VCaP (cell line): Measurements from ENCODE around the gene P4HB.
A peak's percentile ranks its signal among the peaks of the same experiment; 100 is the strongest.

Source experiments
- H3K27ac ChIP-seq: fragments of 450-650 bp; 2 replicates; pipeline ENCODE4 v1.5.1; 2017
- TF ChIP-seq, protein P1 (sequence below): fragments of 450-650 bp; conservative IDR thresholded peaks from 2 replicates; pipeline ENCODE4 v1.5.1; 2017; ENCODE audit warnings: mild to moderate bottlenecking, moderate library complexity

The P4HB gene

DNA sequence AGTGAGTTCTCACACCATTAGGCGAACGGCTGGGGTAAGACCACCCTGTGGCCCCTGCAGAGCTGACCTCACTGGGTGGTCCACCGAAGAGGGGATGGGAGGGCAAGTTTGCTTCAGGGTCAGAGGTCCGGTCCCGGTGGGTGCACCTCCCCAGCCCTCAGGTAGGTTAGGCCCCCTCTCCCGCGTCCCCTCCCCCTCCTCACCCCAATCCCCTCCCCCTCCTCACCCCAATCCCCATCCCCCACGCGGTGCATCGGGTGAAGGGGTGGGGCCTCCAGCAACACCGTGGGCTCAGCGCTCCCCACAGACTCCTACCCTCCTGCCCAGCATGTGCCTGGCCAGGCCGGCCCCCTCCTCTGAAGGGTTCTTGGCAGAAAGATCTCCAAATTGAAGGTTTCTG lies 40.6 kb downstream of the P4HB start:
- H3K27ac ChIP-seq: no peak overlapping the region
- TF ChIP-seq, protein P1, sequence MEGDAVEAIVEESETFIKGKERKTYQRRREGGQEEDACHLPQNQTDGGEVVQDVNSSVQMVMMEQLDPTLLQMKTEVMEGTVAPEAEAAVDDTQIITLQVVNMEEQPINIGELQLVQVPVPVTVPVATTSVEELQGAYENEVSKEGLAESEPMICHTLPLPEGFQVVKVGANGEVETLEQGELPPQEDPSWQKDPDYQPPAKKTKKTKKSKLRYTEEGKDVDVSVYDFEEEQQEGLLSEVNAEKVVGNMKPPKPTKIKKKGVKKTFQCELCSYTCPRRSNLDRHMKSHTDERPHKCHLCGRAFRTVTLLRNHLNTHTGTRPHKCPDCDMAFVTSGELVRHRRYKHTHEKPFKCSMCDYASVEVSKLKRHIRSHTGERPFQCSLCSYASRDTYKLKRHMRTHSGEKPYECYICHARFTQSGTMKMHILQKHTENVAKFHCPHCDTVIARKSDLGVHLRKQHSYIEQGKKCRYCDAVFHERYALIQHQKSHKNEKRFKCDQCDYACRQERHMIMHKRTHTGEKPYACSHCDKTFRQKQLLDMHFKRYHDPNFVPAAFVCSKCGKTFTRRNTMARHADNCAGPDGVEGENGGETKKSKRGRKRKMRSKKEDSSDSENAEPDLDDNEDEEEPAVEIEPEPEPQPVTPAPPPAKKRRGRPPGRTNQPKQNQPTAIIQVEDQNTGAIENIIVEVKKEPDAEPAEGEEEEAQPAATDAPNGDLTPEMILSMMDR: no peak

GRCh38 chr17:81817758-81818147 lies 42.6 kb downstream of the P4HB start:
- H3K27ac ChIP-seq: no peak overlapping the region
- TF ChIP-seq, protein P1: no peak

DNA sequence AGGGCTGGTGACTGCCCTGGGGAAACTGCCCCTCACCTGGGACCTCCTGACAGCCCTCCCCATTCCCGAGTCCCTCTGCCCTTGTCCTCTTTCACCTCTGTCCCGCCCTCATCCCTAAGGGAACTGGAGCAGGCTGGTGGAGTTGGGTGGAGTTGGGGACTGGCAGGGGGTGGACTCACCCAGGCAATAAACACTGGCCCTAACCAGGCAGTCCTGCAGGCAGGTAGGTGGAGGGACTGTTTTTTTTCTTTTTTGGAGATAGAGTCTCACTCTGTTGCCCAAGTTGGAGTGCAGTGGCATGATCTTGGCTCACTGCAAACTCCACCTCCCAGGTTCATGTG lies 44.7 kb downstream of the P4HB start:
- TF ChIP-seq, protein P1: no peak
- H3K27ac ChIP-seq: no peak overlapping the region

DNA sequence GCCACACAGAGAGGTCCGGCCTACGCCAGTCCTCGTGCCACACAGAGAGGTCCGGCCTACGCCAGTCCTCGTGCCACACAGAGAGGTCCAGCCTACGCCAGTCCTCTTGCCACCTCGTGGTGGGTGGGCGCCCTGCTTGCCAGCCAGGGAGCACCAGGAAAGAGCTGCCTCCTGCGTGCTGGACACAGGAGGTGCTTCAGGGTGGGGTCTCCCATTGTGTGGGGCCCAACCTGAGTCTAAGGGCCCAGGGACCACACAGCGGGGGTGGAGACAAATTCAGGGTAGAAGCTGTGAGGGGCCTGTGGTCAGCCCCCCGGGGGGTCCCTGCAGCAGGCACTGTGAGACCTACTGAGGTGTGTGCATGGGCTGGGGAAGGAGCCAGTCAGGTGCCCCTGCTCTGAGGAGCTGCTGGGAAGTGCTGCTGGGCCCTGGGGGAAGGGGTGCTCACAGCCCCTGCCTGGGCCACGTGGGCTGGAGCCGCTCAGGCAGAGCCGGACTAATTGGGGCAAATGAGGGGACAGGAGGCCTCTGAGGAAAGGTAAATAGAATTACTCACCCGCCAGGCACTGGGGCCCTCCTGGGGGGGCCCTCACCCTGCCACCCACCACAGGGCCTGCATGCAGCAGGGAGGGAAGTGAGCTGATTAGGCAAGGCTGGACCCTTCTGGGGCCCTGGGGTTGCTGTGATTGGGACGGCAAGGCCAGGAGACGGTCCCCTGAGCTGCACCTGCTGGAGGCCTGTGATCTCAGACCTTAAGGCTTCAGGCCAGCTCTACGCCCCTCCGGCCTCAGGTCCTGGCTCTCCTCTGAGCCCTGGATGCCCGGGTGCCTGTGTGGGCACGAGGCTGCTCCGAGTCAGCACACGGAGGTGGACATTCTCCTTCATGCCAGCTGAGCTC lies 45.3 kb downstream of the P4HB start:
- no peak overlapping the region for H3K27ac ChIP-seq
- TF ChIP-seq, protein P1: no peak

DNA sequence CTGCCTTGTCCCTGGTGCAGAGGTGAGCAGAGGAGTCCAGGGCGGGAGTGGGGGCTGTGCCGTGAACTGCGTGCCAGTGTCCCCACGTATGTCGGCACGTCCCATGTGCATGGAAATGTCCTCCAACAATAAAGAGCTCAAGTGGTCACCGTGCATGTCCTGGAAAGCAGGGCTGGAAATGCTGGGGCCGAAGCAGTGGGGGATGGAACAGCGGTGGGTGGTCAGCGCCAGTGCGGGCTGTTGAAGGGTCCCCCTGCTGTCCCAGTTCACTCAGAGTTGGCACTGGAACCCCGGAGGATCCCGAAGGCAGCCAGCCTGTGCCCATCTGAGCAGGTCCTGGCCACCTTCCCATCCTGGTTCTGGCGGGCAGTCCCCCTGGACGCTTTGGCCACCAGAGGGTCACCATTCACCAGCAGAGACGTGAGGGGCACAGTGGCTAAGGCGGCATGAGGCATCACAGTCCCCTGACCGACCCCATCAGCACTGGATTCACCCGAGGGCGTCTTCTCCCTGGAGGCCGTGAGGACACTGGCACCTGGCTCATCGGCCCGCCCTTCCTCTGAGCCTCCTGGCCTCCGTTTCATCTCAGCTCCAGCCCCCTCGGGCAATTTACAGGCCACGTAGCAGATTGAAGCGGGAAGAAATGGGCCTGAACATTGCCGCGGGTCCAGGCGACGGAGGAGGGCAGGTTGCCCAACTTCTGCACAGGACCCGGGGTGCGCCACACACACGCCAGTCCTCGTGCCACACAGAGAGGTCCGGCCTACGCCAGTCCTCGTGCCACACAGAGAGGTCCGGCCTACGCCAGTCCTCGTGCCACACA lies 46.3 kb downstream of the P4HB start:
- H3K27ac ChIP-seq: no peak overlapping the region
- TF ChIP-seq, protein P1: no peak

- no peak overlapping the region for H3K27ac ChIP-seq
- TF ChIP-seq, protein P1: no peak
Observed at GRCh38 chr17:81813371-81813684, 47.0 kb downstream of the P4HB start.

GRCh38 chr17:81812571-81813370 lies 47.6 kb downstream of the P4HB start:
- TF ChIP-seq, protein P1: no peak
- peak overlapping the region; percentile 26; the same call in 1 of the 2 replicates for H3K27ac ChIP-seq
